Activated CD8-positive, alpha-beta memory T cell treated with anti-CD3 and anti-CD28 coated beads for 1 hour (primary cell): ENCODE data around the gene MYH10.

Experiments
- DNase-seq, 2 donors: peaks; one replicate each; pipeline ENCODE4 v3.0.0-alpha.2; 2020; ENCODE audit warnings: low read depth in 1 of 2; ENCODE audit errors: extremely low read depth in 1 of 2

MYH10 gene

DNA sequence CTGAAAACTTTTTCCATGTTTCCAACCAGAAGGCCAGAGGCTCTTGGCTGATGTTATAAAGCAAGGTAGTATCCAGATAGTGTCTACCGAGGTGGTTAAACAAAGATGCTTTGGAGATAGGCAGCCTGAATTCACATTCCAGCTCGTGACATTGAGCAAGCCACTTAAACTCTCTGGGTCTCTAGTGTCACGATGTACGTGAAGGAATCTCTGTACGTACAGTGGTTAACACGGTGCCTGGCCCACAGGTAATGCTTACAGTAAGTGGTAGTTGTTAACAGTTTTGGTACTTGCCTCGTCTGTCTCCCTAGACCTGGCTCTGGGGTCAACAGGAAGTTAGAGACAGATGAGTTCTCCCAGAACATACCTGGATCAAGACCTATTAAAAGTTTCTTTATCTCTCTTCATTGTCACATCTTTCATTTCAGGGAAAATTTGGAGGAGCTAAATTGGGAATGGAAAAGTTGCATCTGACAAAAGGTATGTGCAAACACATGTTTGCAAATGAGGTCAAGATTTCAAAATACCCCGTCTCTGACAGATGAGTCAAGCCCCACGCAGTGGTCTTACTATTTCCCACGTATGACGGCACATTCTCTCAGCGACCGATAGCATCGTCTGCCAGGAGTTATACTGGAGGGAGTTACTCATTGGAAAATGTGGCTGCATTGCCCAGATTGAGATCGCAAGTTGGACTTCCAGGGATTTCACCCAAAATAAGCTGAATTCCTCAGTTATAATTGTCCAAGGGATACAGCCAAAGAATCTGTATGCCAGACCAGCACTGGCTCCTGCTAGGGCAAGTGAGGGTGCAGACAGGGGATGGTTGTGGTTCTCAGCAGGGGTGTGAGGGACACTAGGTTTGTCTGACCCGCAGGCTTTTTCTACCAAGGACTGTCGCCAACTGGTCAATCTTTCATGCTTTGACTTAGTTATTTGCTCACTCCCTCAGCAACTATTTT is 18.9 kb upstream of the MYH10 start:
- no peak for DNase-seq

GRCh38 chr17:8647956-8648355 is 17.4 kb upstream of the MYH10 start:
- DNase-seq = no peak

DNA sequence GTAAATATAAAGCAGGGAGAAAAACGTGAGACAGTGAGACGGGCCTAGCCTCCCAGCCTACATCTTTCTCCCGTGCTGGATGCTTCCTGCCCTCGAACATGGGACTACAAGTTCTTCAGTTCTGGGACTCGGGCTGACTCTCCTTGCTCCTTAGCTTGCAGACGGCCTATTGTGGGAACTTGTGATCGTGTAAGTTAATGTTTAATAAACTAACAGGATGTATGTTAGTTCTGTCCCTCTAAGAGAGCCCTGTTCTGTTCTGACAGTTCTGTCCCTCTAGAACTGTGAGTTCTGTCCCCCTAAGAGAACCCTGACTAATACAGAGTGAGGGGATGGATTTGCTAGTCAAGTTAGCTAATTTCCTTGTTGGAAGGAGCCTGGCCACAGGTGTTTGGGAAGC is 16.7 kb upstream of the MYH10 start:
- no peak for DNase-seq

DNA sequence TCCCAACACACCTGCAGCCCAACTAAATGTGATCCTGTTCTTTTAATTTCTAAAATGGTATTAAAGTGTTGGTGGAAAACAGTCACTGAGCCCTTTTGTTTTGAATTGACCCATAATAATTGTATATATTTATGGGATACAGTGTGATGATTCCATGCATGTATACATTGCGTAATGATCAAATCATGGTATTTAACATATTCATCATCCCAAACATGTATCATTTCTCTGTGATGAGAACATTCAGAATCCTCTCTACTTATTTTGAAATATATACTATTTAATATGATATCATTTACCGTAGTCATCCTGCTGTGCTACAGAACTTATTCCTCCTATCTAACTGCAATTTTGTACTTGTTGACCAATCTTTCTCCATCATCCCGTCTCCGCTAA is 14.0 kb upstream of the MYH10 start:
- DNase-seq = no peak

DNA sequence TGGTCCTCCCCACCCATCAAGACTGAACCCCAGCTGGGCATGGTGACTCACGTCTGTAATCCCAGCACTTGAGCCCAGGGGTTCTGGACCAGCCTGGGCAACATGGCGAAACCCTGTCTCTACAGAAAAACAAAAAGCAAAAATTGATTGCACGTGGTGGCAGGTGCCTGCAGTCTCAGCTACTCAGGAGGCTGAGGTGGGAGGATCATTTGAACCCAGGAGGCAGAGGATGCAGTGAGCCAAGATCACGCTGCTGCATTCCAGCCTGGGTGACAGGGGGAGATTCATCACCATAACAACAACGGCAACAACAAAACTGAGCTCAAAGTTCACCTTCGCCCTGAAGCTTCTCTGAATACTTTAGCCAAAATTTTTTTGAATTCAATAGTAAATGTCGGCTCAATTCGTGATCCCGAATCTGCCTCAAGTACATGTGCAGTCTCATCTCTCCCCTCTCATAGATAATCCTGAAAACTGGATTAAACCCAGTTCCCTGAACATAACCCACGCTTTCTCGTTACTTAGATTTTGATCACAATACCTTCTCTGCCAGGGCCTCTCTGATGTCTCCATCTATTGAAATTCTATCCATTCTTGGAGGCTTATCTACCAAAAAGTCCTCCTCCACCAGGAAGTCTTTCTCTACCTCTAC is 13.5 kb upstream of the MYH10 start:
- DNase-seq = no peak

DNA sequence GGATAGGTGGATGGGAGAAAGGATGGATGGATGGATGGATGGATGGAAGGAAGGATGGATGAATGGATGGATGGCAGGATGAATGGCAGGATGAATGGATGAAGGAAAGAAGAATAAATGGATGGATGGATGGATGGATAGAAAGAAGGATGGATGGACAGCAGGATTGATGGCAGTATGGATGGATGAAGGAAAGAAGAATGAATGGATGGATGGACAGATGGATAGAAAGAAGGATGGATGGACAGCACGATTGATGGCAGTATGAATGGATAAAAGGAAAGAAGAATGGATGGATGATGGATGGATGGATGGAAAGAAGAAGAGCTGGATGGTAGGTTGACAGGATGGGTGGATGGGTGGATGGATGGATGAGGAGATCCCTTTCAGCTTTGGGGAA is 9.2 kb upstream of the MYH10 start:
- no peak for DNase-seq

- DNase-seq = no peak
These were observed 1.5 kb upstream of the MYH10 start for GRCh38 chr17:8632061-8632460.

DNA sequence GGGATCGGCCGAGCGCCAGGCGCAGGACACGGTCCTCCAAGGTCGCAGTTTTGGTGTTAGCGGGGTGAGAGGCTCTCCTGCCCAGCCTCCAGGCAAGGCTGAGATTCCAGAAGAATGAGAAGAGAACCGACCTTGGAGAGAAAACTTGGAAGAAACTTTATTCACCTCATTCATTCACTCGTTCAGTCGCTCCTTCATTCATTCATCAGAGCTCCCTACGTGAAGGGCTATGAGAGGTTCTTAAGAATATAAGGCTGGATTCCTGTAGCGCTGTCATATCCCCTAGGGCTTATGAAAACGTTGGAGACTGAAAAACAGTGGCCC is 991 bp upstream of the MYH10 start:
- no peak for DNase-seq

GRCh38 chr17:8630802-8631553 is 453 bp upstream of the MYH10 start:
- peak; percentile 61 to 63 for DNase-seq

DNA sequence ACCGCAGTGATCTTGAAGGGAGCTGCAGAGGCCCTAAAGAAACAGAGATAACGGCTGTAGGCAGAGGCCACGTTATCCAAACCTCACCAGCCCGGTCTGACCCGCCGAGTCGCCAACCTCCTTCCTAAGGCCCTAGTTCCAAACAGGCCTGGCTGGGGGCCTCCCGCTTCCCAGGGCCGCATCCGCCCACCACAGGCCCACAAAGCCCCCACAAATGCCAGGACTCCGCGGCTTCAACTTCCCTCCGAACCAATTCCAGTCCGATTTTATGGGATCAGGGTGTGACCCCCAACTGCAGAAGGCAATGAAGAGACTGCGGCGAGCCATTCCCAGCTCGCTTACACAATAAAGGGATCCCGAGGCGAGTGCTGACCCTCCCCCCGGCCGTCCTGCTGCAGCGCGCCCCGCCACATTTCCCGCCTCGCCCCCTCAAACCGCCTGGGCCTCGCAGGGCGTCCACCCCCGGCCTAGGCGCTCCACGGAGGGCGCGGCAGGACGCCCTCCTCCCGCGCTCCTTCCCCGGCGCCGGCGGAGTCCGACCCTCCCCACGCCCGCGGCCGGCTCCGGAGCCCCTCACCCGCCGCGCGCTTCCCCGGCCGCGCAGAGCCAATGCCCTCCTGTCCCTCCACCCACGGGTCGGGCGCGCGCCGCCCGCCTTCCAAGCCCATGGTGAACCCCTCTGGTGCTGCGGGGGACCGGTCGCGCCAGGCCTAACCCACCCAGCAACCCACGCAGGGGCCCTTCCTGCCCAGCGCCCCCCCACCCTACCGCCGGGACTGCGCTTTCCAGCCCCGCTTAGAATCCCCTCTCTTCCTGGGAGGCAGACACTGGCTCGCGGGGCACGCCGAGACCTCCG is 926 bp downstream of the MYH10 start:
- DNase-seq = peak in 1 of 2 donors; percentile 1

GRCh38 chr17:8628609-8629169 is 1.8 kb downstream of the MYH10 start:
- DNase-seq = no peak

- DNase-seq = no peak
These were observed 2.4 kb downstream of the MYH10 start for GRCh38 chr17:8628172-8628571.

- DNase-seq = no peak
These were observed 6.9 kb downstream of the MYH10 start for GRCh38 chr17:8623591-8623990.

- DNase-seq = no peak
These were observed 8.3 kb downstream of the MYH10 start for GRCh38 chr17:8622191-8622590.

- DNase-seq = no peak
These were observed 8.9 kb downstream of the MYH10 start for GRCh38 chr17:8621585-8621984.

GRCh38 chr17:8619294-8619693 is 11.2 kb downstream of the MYH10 start:
- DNase-seq = no peak

DNA sequence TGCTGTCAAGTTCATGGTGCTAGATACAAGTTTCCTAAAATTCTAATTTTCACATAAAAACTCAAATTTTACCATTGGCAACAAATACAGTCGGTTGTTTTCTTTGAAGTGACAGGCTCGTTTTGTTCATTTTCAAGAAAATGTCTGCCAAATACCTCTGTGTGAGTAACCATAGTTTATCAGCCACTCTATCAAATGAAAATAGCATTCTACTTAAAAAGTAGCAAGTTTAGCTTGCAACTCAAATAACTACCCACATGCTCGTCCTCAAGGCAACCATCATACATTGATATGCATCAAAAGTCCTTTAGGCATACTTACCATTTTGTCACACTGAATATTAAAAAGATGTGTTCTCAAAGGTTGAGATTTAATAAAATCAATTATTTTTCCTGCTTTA is 11.7 kb downstream of the MYH10 start:
- DNase-seq = no peak

DNA sequence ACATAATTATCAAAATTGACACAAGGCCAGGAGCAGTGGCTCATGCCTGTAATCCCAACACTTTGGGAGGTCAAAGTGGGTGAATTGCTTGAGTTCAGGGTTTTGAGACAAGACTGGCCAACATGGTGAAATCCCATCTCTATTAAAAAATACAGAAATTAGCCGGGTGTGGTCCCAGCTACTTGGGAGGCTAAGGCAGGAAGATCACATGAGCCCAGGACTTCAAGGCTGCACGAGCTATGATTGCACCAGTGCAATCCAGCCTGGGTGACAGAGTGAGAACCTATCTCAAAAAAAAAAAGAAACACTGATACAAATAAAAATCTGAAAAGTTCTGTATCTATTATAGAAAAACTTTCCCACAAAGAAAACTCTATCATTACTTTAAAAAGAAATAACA is 15.5 kb downstream of the MYH10 start:
- no peak for DNase-seq

GRCh38 chr17:8611619-8612298 is 18.8 kb downstream of the MYH10 start:
- no peak for DNase-seq

GRCh38 chr17:8611137-8611536 is 19.4 kb downstream of the MYH10 start:
- DNase-seq = no peak
